Stimulated activated CD4-positive, alpha-beta T cell treated with anti-CD3 and anti-CD28 coated beads, Interleukin-1b, Interleukin-23, amount 100 ng/mL, for 1 hour (primary cell): ENCODE data around the gene PTPRN2.
"Not testable (repeated sequence)": the region's sequence is repeated elsewhere in the genome, so short reads cannot be mapped to it uniquely, and the experiment has no call there.

Source experiments
- DNase-seq, 2 donors: peaks; one replicate each; pipeline ENCODE4 v3.0.0-alpha.2; 2020; ENCODE audit warnings: low read depth in 2 of 2

PTPRN2 gene

GRCh38 chr7:157669768-157670351, 917.8 kb downstream of the PTPRN2 start:
- DNase-seq: no peak

- no peak for DNase-seq
Measured at GRCh38 chr7:157668884-157669767, 918.5 kb downstream of the PTPRN2 start.

GRCh38 chr7:157668221-157668883, 919.3 kb downstream of the PTPRN2 start:
- no peak for DNase-seq

GRCh38 chr7:157667731-157668130, 919.9 kb downstream of the PTPRN2 start:
- DNase-seq: no peak

- no peak for DNase-seq
Measured at GRCh38 chr7:157667261-157667660, 920.4 kb downstream of the PTPRN2 start.

GRCh38 chr7:157666530-157667040, 921.0 kb downstream of the PTPRN2 start:
- DNase-seq: no peak

- DNase-seq: not testable (repeated sequence)
Measured at GRCh38 chr7:157665634-157665988, 922.0 kb downstream of the PTPRN2 start.

GRCh38 chr7:157664871-157665633, 922.6 kb downstream of the PTPRN2 start:
- no peak for DNase-seq

- no peak for DNase-seq
Measured at GRCh38 chr7:157664034-157664433, 923.6 kb downstream of the PTPRN2 start.

- DNase-seq: no peak
Measured at GRCh38 chr7:157662981-157663716, 924.5 kb downstream of the PTPRN2 start.

- DNase-seq: no peak
Measured at GRCh38 chr7:157662110-157662791, 925.4 kb downstream of the PTPRN2 start.

- DNase-seq: no peak
Measured at GRCh38 chr7:157661611-157661975, 926.0 kb downstream of the PTPRN2 start.

- no peak for DNase-seq
Measured at GRCh38 chr7:157660971-157661610, 926.5 kb downstream of the PTPRN2 start.

GRCh38 chr7:157658851-157659412, 928.7 kb downstream of the PTPRN2 start:
- no peak for DNase-seq

- DNase-seq: no peak
Measured at GRCh38 chr7:157657741-157658740, 929.6 kb downstream of the PTPRN2 start.

GRCh38 chr7:157656195-157656769, 931.3 kb downstream of the PTPRN2 start:
- DNase-seq: no peak

GRCh38 chr7:157654350-157654749, 933.3 kb downstream of the PTPRN2 start:
- DNase-seq: no peak

- no peak for DNase-seq
Measured at GRCh38 chr7:157653827-157654207, 933.8 kb downstream of the PTPRN2 start.
